ENCODE results near the gene KIAA2012. TPM values are rescaled to one million over a fixed set of nuclear protein-coding genes. Genes with fewer than 3 reads are reported as not detected.

Gene KIAA2012
- total and polyA plus RNA-seq, 2 of the 8 experiments (the other 6 are each of a cell fraction or from before 2014, with no cell fraction given), result not detected

- TF ChIP-seq SIX5 (IDR thresholded peaks at IDR 0.05; ENCODE audit: low read depth, low read length) (no peak), CHD2 (IDR thresholded peaks at IDR 0.05; ENCODE audit: low read length) (no peak), RNF2 (IDR thresholded peaks at IDR 0.05; ENCODE audit: borderline replicate concordance, low read depth, low read length, missing control alignments, poor library complexity, severe bottlenecking) (no peak), HDAC6 (IDR thresholded peaks at IDR 0.05; ENCODE audit: low read depth, low read length) (no peak)
Measured at GRCh38 chr2:202148515-202149154, 75.6 kb downstream of the KIAA2012 start (continued).

Measured in H1 (cell line).